Measurements from ENCODE around the gene LVRN. TPM values are rescaled to one million over a fixed set of nuclear protein-coding genes. Genes with fewer than 3 reads are reported as not detected.

Gene LVRN
- total RNA-seq, 3 donors from 2014 or later: 2.6 to 72.3 (median 3.3) TPM

DNA sequence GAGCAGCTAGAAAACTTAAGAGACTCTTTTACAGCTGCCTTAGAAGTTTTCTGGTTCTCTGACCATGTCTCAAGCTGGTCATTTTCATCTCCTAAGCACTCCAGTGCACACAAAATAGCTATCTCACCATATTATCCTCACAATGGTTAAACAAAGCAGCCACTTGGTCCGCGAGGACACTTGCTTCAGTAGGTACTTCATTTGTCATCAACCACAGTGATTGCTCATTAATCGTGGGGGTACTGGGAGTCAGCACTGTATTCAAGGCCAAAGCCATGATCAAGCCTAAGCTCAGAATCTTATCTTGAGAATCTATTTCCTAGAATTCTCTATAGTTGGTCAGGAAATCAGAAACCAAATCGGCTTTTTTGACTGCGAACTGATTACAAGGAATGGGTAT lies 72.8 kb downstream of the LVRN start:
- no peaks in the 10 kb centered on the region for H3K36me3 ChIP-seq
- DNase-seq (ENCODE audit: low spot score in 2 of 2): no peak
- intact Hi-C loops (cut with DNase I; ENCODE audit: low total_unique reads): no loop called here
- no peak overlapping the region for H3K27ac ChIP-seq
- peaks cover 0 to 3% of the 10 kb centered on the region in 2 donors for H3K27me3 ChIP-seq
- TF ChIP-seq POLR2AphosphoS5 (IDR thresholded peaks at IDR 0.05) (no peak), POLR2A (IDR thresholded peaks at IDR 0.05) (no peak)
- TF ChIP-seq, protein P1, sequence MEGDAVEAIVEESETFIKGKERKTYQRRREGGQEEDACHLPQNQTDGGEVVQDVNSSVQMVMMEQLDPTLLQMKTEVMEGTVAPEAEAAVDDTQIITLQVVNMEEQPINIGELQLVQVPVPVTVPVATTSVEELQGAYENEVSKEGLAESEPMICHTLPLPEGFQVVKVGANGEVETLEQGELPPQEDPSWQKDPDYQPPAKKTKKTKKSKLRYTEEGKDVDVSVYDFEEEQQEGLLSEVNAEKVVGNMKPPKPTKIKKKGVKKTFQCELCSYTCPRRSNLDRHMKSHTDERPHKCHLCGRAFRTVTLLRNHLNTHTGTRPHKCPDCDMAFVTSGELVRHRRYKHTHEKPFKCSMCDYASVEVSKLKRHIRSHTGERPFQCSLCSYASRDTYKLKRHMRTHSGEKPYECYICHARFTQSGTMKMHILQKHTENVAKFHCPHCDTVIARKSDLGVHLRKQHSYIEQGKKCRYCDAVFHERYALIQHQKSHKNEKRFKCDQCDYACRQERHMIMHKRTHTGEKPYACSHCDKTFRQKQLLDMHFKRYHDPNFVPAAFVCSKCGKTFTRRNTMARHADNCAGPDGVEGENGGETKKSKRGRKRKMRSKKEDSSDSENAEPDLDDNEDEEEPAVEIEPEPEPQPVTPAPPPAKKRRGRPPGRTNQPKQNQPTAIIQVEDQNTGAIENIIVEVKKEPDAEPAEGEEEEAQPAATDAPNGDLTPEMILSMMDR (IDR thresholded peaks at IDR 0.05): no peak
- H3K9me3 ChIP-seq: no peaks in the 10 kb centered on the region
- no peak overlapping the region for H3K4me3 ChIP-seq
- no peaks in the 10 kb centered on the region for H3K4me1 ChIP-seq

DNA sequence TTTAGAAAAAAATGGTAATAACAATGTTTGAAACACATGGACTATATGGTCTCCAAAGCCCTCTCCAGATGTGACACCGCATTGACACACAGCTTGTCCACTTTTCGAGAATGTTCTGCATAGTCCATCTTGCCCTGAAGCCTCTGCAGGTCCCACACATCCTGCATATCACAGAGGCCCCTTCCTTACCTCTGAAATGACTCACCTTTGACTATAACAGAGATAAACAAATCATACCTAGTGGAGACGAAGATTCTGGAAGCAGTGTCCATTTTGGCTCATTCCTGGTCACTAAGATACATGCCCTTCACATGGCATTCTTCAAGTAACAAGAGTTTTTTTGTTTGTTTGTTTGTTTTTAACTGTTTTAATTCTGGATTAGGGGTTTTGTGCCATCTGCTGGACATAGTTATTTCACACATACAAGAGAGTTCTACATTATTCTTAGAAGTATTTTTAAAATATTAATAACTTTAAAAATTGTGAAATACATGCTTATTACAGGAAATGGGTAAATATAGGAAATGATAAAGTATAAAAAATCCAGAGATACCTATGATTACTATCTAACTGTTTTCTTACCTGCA lies 75.1 kb downstream of the LVRN start:
- Histone ChIP-seq H3K9me3 (no peaks in the 10 kb centered on the region), H3K4me3 (no peak overlapping the region), H3K27ac (no peak overlapping the region), H3K36me3 (no peaks in the 10 kb centered on the region), H3K27me3 (peaks cover 0 to 3% of the 10 kb centered on the region in 2 donors), H3K4me1 (no peaks in the 10 kb centered on the region)
- DNase-seq (ENCODE audit: low spot score in 2 of 2): no peak
- TF ChIP-seq POLR2AphosphoS5 (IDR thresholded peaks at IDR 0.05) (no peak), POLR2A (IDR thresholded peaks at IDR 0.05) (no peak)
- TF ChIP-seq, protein P1 (IDR thresholded peaks at IDR 0.05): no peak
- intact Hi-C loops (cut with DNase I; ENCODE audit: low total_unique reads): no loop called here

DNA sequence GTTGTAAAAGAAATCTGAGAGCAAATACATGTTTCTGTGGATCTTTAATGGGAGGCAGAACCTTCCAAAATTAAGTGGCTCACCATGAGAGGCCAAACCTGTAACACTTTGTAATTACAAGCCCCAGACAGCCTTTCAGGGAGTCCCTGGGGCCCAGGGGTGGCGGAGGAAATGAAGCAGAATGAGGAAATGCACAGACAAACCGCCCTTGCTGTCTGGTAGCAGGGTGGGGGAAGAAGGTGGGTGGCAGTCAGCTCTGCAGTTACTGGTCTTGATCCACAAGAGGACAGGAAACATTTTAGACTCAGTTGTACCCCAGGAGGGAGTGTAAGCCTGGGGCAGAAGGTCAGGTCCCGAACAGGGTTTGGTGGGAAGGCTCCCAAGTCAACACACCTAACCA lies 76.5 kb downstream of the LVRN start:
- intact Hi-C loops (cut with DNase I; ENCODE audit: low total_unique reads): no loop called here
- no peak overlapping the region for H3K27ac ChIP-seq
- no peaks in the 10 kb centered on the region for H3K4me1 ChIP-seq
- H3K4me3 ChIP-seq: no peak overlapping the region
- peaks cover 0 to 3% of the 10 kb centered on the region in 2 donors for H3K27me3 ChIP-seq
- TF ChIP-seq, protein P1 (IDR thresholded peaks at IDR 0.05): no peak
- TF ChIP-seq POLR2A (IDR thresholded peaks at IDR 0.05): no peak
- DNase-seq (ENCODE audit: low spot score in 2 of 2): no peak
- no peaks in the 10 kb centered on the region for H3K9me3 ChIP-seq
- H3K36me3 ChIP-seq: no peaks in the 10 kb centered on the region

DNA sequence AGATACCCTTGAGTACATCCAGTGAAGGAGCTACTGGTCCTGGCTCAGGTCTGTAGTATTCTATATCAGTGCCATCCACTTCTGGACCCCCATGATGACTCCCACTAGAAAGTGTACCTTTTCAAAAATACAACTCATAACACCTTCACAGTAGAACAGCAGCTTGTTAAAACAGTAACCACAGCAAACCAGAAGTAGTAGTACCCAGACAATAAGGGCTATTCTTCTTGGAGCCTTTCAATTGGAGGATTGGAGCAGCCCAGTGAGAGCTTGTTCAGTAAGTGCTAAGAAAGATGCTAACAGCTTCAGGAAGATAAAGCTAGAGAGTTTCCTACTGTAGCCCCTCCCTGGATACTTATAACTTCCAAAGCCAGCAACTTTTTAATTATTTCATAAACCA lies 80.1 kb downstream of the LVRN start:
- intact Hi-C loops (cut with DNase I; ENCODE audit: low total_unique reads): no loop called here
- Histone ChIP-seq H3K9me3 (no peaks in the 10 kb centered on the region), H3K4me1 (no peaks in the 10 kb centered on the region), H3K27me3 (peaks cover 0 to 3% of the 10 kb centered on the region in 2 donors), H3K27ac (no peak overlapping the region), H3K4me3 (no peak overlapping the region), H3K36me3 (no peaks in the 10 kb centered on the region)
- no peak for TF ChIP-seq POLR2A (IDR thresholded peaks at IDR 0.05)
- TF ChIP-seq, protein P1 (IDR thresholded peaks at IDR 0.05): no peak
- DNase-seq (ENCODE audit: low spot score in 2 of 2): no peak

DNA sequence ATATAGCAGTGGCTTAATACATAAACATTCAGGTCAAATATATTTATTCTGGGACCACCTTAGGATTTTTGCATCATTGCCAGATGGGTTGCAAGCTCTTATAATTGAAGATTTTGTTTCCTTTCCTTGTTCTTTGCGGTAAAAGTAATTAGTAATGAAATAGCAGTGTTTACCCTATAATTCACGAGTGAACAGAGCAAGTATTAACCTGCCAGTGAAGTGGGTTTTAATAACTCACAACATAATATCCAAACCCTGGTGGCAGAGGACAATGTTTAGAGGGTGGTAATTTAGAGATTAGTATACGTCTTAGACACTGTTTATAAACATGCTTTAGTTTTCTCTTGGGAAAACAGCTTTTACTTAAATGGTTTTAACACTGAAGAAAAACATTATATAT lies 81.8 kb downstream of the LVRN start:
- no peak overlapping the region for H3K27ac ChIP-seq
- H3K4me1 ChIP-seq: no peaks in the 10 kb centered on the region
- TF ChIP-seq, protein P1 (IDR thresholded peaks at IDR 0.05): no peak
- TF ChIP-seq POLR2A (IDR thresholded peaks at IDR 0.05) (no peak), POLR2AphosphoS5 (IDR thresholded peaks at IDR 0.05) (no peak)
- intact Hi-C loops (cut with DNase I; ENCODE audit: low total_unique reads): no loop called here
- DNase-seq (ENCODE audit: low spot score in 2 of 2): no peak
- no peaks in the 10 kb centered on the region for H3K36me3 ChIP-seq
- H3K27me3 ChIP-seq: no peaks in the 10 kb centered on the region
- H3K4me3 ChIP-seq: no peak overlapping the region
- no peaks in the 10 kb centered on the region for H3K9me3 ChIP-seq
